Measurements from ENCODE around the gene PTMS. TPM values are rescaled to one million over a fixed set of nuclear protein-coding genes. Genes with fewer than 3 reads are reported as not detected.
"Not testable (repeated sequence)": the region's sequence is repeated elsewhere in the genome, so short reads cannot be mapped to it uniquely, and the experiment has no call there.

Gene PTMS
- total and polyA plus RNA-seq, 7 donors, result 65.4 to 104 (median 82.6) TPM

DNA sequence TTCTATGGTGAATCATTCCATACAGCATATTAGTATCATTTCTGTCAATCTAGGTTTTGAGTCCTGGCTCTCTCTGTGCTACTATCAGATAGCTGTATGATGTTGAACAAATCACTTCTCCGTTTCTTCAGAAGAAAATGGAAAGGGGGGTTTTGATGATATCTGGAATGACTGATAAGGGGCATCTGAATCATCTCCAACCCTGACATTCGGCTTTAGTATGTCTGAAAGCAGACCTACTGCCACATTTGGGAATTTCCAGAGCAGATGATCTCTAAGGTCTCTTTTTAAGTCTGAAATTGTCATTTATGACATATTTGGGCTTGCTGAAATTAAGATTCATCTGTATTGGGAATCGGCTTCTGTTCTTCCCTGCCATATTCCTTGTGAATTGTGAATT is 23.3 kb upstream of the PTMS start:
- Histone ChIP-seq H3K4me1 (peaks cover 3% of the 10 kb centered on the region), H3K27me3 (ENCODE audit: insufficient read depth in 3 of 3, low read length in 2 of 3) (no peaks in the 10 kb centered on the region), H3K9me3 (no peaks in the 10 kb centered on the region), H3K36me3 (ENCODE audit: insufficient read depth in 1 of 2, low read depth in 1 of 2) (peaks cover 0 to 19% of the 10 kb centered on the region in 2 donors), H3K4me3 (no peak overlapping the region), H3K27ac (no peak overlapping the region)
- no peak for ATAC-seq
- WGBS, 3 donors, result 88 to 90% (median 89%) methylated on average over 3 of the region's 3 CpGs
- intact Hi-C loops (cut with DNase I), result no loop called here
- TF ChIP-seq, protein P1, sequence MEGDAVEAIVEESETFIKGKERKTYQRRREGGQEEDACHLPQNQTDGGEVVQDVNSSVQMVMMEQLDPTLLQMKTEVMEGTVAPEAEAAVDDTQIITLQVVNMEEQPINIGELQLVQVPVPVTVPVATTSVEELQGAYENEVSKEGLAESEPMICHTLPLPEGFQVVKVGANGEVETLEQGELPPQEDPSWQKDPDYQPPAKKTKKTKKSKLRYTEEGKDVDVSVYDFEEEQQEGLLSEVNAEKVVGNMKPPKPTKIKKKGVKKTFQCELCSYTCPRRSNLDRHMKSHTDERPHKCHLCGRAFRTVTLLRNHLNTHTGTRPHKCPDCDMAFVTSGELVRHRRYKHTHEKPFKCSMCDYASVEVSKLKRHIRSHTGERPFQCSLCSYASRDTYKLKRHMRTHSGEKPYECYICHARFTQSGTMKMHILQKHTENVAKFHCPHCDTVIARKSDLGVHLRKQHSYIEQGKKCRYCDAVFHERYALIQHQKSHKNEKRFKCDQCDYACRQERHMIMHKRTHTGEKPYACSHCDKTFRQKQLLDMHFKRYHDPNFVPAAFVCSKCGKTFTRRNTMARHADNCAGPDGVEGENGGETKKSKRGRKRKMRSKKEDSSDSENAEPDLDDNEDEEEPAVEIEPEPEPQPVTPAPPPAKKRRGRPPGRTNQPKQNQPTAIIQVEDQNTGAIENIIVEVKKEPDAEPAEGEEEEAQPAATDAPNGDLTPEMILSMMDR (IDR thresholded peaks at IDR 0.05), result no peak
- no peak for DNase-seq

DNA sequence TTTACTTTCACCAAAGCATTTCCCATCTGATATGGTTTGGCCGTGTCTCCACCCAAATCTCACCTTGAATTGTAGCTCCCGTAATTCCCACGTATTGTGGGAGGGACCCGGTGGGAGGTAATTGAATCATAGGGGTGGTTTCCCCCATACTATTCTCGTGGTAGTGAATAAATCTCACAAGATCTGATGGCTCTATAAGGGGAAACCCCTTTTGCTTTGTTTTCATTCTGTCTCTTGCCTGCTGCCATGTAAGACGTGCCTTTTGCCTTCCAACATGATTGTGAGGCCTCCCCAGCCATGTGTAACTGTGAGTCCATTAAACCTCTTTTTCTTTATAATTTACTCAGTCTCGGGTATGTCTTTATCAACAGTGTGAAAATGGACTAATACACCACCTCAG is 22.9 kb upstream of the PTMS start:
- H3K27ac ChIP-seq; H3K4me3 ChIP-seq; H3K9me3 ChIP-seq; intact Hi-C loops (cut with DNase I); H3K4me1 ChIP-seq; ATAC-seq; DNase-seq; H3K27me3 ChIP-seq (ENCODE audit: insufficient read depth in 3 of 3, low read length in 2 of 3): not testable (repeated sequence)
- peaks cover 0 to 24% of the 10 kb centered on the region in 2 donors for H3K36me3 ChIP-seq (ENCODE audit: insufficient read depth in 1 of 2, low read depth in 1 of 2)
- WGBS, 3 donors, result 73 to 76% (median 74%) methylated on average over 7 of the region's 7 CpGs

DNA sequence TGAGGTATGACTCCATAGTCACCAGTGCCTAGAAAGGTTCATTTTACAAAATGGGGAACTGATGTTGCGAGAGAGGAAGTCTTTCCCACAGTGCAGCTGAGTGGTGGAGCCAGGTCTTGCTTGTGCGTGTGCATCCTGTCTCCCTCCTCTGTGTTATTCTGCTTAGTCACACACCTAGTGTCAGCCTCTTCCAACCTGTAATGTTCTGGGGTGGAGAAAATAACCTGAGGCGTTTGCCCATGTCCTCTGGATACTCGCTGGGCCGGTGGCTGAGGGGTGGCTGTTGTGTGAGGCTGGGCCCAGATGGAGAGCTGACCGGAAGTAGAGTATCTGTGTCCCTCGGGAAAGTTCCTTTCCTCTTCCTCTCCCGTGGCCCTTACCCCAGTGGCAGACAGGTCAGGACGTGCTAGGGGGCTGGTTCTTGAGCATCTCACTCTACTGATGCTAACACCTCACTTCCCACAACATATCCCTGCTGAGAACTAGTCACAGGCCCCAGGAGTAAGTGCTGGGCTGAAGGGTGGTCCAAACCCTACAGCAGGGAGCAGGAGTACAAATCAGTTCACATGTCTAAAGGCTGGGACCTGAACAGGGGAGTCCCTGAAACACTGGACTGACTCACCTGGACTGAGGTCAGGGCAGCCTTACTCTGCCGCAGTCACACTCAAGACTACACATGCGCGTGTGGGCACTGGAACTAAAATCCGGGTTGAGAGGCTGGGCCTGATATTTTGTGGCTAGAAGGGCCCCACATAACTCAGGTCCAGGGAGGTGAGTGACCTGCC is 20.2 kb upstream of the PTMS start:
- ATAC-seq (peak; percentile 22 to 46 (median 34)), DNase-seq (no peak)
- H3K9me3 ChIP-seq, result no peaks in the 10 kb centered on the region
- TF ChIP-seq, protein P1 (IDR thresholded peaks at IDR 0.05), result no peak
- H3K36me3 ChIP-seq (ENCODE audit: insufficient read depth in 1 of 2, low read depth in 1 of 2), result peaks cover 11 to 50% of the 10 kb centered on the region in 2 donors
- 61 to 66% (median 61%) methylated on average over 13 of the region's 13 CpGs for WGBS, 3 donors
- H3K27me3 ChIP-seq (ENCODE audit: insufficient read depth in 3 of 3, low read length in 2 of 3), result no peaks in the 10 kb centered on the region
- intact Hi-C loops (cut with DNase I), result no loop called here
- no peak overlapping the region for H3K4me3 ChIP-seq
- peak overlapping the region; percentile 58 for H3K27ac ChIP-seq
- H3K4me1 ChIP-seq, result peaks cover 3% of the 10 kb centered on the region

DNA sequence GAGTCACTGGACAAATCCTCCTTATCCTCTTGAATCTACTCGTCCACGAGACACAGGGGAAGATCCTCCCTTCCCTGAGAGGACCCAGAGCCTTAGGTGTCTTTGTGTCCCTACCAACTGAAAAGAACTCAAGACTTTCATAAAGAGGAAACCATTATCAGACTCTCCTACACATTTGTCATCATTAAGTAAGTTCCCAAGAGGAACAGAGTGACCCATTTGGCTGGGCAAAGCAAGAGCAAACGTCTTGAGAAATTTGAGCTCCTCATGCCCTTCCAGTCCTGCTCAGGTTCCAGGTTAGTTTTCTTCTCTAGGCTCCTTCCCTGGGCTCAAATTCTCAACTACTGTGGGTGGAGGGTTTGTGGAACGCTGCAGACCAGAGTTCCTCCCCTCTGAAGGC is 18.9 kb upstream of the PTMS start:
- TF ChIP-seq, protein P1 (IDR thresholded peaks at IDR 0.05), result no peak
- DNase-seq (no peak), ATAC-seq (peak in 2 of 4 donors; percentile 9 to 22)
- peaks cover 11 to 62% of the 10 kb centered on the region in 2 donors for H3K36me3 ChIP-seq (ENCODE audit: insufficient read depth in 1 of 2, low read depth in 1 of 2)
- WGBS, 3 donors, result 47 to 76% (median 50%) methylated on average over 4 of the region's 4 CpGs
- peaks cover 10% of the 10 kb centered on the region for H3K4me1 ChIP-seq
- no peaks in the 10 kb centered on the region for H3K9me3 ChIP-seq
- intact Hi-C loops (cut with DNase I), result no loop called here
- no peaks in the 10 kb centered on the region for H3K27me3 ChIP-seq (ENCODE audit: insufficient read depth in 3 of 3, low read length in 2 of 3)
- H3K4me3 ChIP-seq, result no peak overlapping the region
- peak overlapping the region; percentile 51 for H3K27ac ChIP-seq

GRCh38 chr12:6748761-6749160 is 17.4 kb upstream of the PTMS start:
- no peak for ATAC-seq
- DNase-seq, result no peak
- TF ChIP-seq, protein P1 (IDR thresholded peaks at IDR 0.05), result no peak
- Histone ChIP-seq H3K27me3 (ENCODE audit: insufficient read depth in 3 of 3, low read length in 2 of 3) (no peaks in the 10 kb centered on the region), H3K4me1 (peaks cover 12% of the 10 kb centered on the region), H3K9me3 (no peaks in the 10 kb centered on the region), H3K27ac (no peak overlapping the region), H3K4me3 (no peak overlapping the region), H3K36me3 (ENCODE audit: insufficient read depth in 1 of 2, low read depth in 1 of 2) (peaks cover 11 to 62% of the 10 kb centered on the region in 2 donors)
- intact Hi-C loops (cut with DNase I), result no loop called here
- 91 to 95% (median 93%) methylated on average over 28 of the region's 28 CpGs for WGBS, 3 donors

Measured in psoas muscle (tissue), 8 donors.